ENCODE results near the gene CPLX1. TPM values are rescaled to one million over a fixed set of nuclear protein-coding genes. Genes with fewer than 3 reads are reported as not detected.
A peak's percentile ranks its signal among the peaks of the same experiment; 100 is the strongest.

The CPLX1 gene
- total RNA-seq, 1 experiment from 2014 or later = 3.5 TPM

DNA sequence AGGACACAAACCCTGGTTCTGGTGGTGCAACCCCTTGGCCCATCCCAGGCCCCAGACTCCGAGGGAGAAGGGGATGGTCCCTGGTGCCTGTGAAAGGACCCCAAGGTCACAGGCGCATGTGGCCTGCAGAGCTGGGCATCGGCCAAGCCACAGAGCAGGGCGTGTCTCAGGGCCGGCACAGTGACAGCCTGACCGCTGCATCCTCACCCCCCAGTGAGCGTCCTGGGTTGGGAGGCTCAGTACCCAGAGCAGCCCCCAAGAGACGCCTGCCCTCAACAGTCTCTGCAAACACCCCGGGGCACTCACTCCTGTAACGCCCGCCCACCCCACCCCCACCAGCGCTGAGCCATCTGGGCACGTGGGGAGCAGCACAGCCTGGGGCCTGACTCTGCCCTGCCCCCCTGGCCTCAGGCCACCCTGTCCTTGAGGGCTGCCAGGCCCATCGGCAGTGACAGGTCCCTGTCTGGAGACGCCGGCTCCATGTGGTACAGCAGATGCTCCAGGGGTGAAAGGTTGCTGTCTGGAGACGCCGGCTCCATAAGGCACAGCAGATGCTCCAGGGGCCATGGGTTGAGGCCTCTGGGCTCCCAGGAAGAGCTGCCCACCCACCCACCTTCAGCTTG lies 24.5 kb upstream of the CPLX1 start (continued):
- TF ChIP-seq IRF1 (CRISPR knock-in tag; IDR thresholded peaks at IDR 0.05) (no peak), ARID4B (CRISPR knock-in tag; IDR thresholded peaks at IDR 0.05; ENCODE audit: borderline replicate concordance) (no peak)

GRCh38 chr4:849478-850175 lies 23.7 kb upstream of the CPLX1 start:
- H3K4me3 Mint-ChIP-seq = no peak overlapping the region
- H3K36me3 Mint-ChIP-seq = peaks cover 3% of the 10 kb centered on the region; the same call in 1 of the 2 replicates
- ChIA-PET CTCF (interaction anchor here (0.9 kb wide), 1 partner anchor 20 kb away, joined by 3 read pairs; no protein-coding TSS in a partner anchor), POLR2A (no interaction called here)
- H3K27me3 Mint-ChIP-seq (ENCODE audit: low read depth) = no peaks in the 10 kb centered on the region
- no peaks in the 10 kb centered on the region for H3K4me1 Mint-ChIP-seq
- H3K9me3 Mint-ChIP-seq = no peaks in the 10 kb centered on the region
- H3K27ac Mint-ChIP-seq = no peak overlapping the region
- no peak for DNase-seq (ENCODE audit: low spot score)
- TF ChIP-seq PRDM15 (CRISPR knock-in tag; IDR thresholded peaks at IDR 0.05) = peak; percentile 46; the same call in 1 of the 2 replicates
- TF ChIP-seq, protein P1, sequence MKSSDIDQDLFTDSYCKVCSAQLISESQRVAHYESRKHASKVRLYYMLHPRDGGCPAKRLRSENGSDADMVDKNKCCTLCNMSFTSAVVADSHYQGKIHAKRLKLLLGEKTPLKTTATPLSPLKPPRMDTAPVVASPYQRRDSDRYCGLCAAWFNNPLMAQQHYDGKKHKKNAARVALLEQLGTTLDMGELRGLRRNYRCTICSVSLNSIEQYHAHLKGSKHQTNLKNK (CRISPR knock-in tag; IDR thresholded peaks at IDR 0.05) = no peak
- no peak for ATAC-seq

- no peak for TF ChIP-seq SP1 (CRISPR knock-in tag; conservative IDR thresholded peaks at IDR 0.05)
- no peak for TF ChIP-seq OVOL2 (CRISPR knock-in tag; IDR thresholded peaks at IDR 0.05; ENCODE audit: borderline replicate concordance)
- DNase-seq (ENCODE audit: low spot score) (no peak), ATAC-seq (no peak)
- POLR2A ChIA-PET = no interaction called here
- Mint-ChIP-seq H3K36me3 (peaks cover 3% of the 10 kb centered on the region; the same call in 1 of the 2 replicates), H3K9me3 (no peaks in the 10 kb centered on the region), H3K4me3 (no peak overlapping the region), H3K4me1 (no peaks in the 10 kb centered on the region), H3K27me3 (ENCODE audit: low read depth) (no peaks in the 10 kb centered on the region), H3K27ac (no peak overlapping the region; the same call in 1 of the 2 replicates)
- CTCF ChIA-PET = interaction anchor here (0.9 kb wide), 1 partner anchor 20 kb away, joined by 3 read pairs; no protein-coding TSS in a partner anchor
Measured at GRCh38 chr4:848803-849477, 23.0 kb upstream of the CPLX1 start.

- ChIA-PET CTCF (no interaction called here), POLR2A (no interaction called here)
- H3K27ac Mint-ChIP-seq = no peak overlapping the region
- no peaks in the 10 kb centered on the region for H3K4me1 Mint-ChIP-seq
- H3K27me3 Mint-ChIP-seq (ENCODE audit: low read depth) = no peaks in the 10 kb centered on the region
- no peak overlapping the region for H3K4me3 Mint-ChIP-seq
- DNase-seq (ENCODE audit: low spot score) (no peak), ATAC-seq (no peak)
- no peaks in the 10 kb centered on the region for H3K9me3 Mint-ChIP-seq
- H3K36me3 Mint-ChIP-seq = peaks cover 3% of the 10 kb centered on the region; the same call in 1 of the 2 replicates
- TF ChIP-seq, protein P2, sequence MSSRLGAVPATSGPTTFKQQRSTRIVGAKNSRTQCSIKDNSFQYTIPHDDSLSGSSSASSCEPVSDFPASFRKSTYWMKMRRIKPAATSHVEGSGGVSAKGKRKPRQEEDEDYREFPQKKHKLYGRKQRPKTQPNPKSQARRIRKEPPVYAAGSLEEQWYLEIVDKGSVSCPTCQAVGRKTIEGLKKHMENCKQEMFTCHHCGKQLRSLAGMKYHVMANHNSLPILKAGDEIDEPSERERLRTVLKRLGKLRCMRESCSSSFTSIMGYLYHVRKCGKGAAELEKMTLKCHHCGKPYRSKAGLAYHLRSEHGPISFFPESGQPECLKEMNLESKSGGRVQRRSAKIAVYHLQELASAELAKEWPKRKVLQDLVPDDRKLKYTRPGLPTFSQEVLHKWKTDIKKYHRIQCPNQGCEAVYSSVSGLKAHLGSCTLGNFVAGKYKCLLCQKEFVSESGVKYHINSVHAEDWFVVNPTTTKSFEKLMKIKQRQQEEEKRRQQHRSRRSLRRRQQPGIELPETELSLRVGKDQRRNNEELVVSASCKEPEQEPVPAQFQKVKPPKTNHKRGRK (CRISPR knock-in tag; IDR thresholded peaks at IDR 0.05; ENCODE audit: borderline replicate concordance) = no peak
- TF ChIP-seq NR1H2 (CRISPR knock-in tag; IDR thresholded peaks at IDR 0.05) = no peak
- no peak for TF ChIP-seq ZNF219 (CRISPR knock-in tag; IDR thresholded peaks at IDR 0.05; ENCODE audit: borderline replicate concordance)
- TF ChIP-seq, protein P3, sequence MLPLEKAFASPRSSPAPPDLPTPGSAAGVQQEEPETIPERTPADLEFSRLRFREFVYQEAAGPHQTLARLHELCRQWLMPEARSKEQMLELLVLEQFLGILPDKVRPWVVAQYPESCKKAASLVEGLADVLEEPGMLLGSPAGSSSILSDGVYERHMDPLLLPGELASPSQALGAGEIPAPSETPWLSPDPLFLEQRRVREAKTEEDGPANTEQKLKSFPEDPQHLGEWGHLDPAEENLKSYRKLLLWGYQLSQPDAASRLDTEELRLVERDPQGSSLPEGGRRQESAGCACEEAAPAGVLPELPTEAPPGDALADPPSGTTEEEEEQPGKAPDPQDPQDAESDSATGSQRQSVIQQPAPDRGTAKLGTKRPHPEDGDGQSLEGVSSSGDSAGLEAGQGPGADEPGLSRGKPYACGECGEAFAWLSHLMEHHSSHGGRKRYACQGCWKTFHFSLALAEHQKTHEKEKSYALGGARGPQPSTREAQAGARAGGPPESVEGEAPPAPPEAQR (CRISPR knock-in tag; IDR thresholded peaks at IDR 0.05) = no peak
- TF ChIP-seq, protein P4, sequence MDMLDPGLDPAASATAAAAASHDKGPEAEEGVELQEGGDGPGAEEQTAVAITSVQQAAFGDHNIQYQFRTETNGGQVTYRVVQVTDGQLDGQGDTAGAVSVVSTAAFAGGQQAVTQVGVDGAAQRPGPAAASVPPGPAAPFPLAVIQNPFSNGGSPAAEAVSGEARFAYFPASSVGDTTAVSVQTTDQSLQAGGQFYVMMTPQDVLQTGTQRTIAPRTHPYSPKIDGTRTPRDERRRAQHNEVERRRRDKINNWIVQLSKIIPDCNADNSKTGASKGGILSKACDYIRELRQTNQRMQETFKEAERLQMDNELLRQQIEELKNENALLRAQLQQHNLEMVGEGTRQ (CRISPR knock-in tag; IDR thresholded peaks at IDR 0.05) = no peak
Measured at GRCh38 chr4:848307-848691, 22.4 kb upstream of the CPLX1 start.
